Upper lobe of left lung (tissue), 6 donors: ENCODE measurements around the gene MEIOB. TPM values are rescaled to one million over a fixed set of nuclear protein-coding genes. Genes with fewer than 3 reads are reported as not detected.

ENCODE experiments used
- ATAC-seq, 2 donors: fragments of 200-7000 bp; cut with Tn5 transposase; one replicate each; pipeline ENCODE4 v1.9.1; 2022; ENCODE audit warnings: mild to moderate bottlenecking in 2 of 2, moderate library complexity in 2 of 2; ENCODE audit not compliant: low FRiP score in 2 of 2
- DNase-seq, 2 donors: peaks; one replicate each; pipeline ENCODE4 v3.0.0-alpha.2; 2019 to 2020
- H3K27ac ChIP-seq, 4 donors: fragments of 200-600 bp; sonication (generic); one replicate each; pipeline ENCODE4 v1.5.1; 2016 to 2019
- H3K27me3 ChIP-seq, 4 donors: fragments of 200-600 bp; sonication (generic); one replicate each; pipeline ENCODE4 v1.5.1; 2017 to 2019
- H3K36me3 ChIP-seq, 4 donors: fragments of 200-600 bp; sonication (generic); one replicate each; pipeline ENCODE4 v1.5.1; 2016 to 2019
- H3K4me1 ChIP-seq, 4 donors: fragments of 200-600 bp; sonication (generic); one replicate each; pipeline ENCODE4 v1.5.1; 2018 to 2019
- H3K4me3 ChIP-seq, 4 donors: fragments of 200-600 bp; sonication (generic); one replicate each; pipeline ENCODE4 v1.5.1; 2017 to 2019; ENCODE audit warnings: mild to moderate bottlenecking in 2 of 4, moderate library complexity in 1 of 4
- H3K9me3 ChIP-seq, 4 donors: fragments of 200-600 bp; sonication (generic); one replicate each; pipeline ENCODE4 v1.5.1; 2018 to 2019
- EP300 ChIP-seq, 4 donors: sonication (generic); formaldehyde crosslinking; IDR thresholded peaks; one replicate each; pipeline ENCODE4 v1.5.1; 2017; ENCODE audit warnings: antibody characterized with exemption in 4 of 4, control low read depth in 2 of 4
- POLR2A ChIP-seq, 4 donors: fragments of 450-650 bp; IDR thresholded peaks; one replicate each; pipeline ENCODE4 v1.5.1; 2016 to 2017; ENCODE audit warnings: antibody characterized with exemption in 4 of 4, mild to moderate bottlenecking in 2 of 4
- POLR2AphosphoS5 ChIP-seq, 2 donors: sonication (generic); formaldehyde crosslinking; IDR thresholded peaks; one replicate each; pipeline ENCODE4 v1.5.1; 2017; ENCODE audit warnings: antibody characterized with exemption in 2 of 2
- WGBS, 2 donors: methylation state at CpG; one replicate each; pipeline ENCODE4 v1.1.5; 2017 to 2018; 5-methylcytosine and 5-hydroxymethylcytosine counted together
- total RNA-seq, 6 donors: library from RNA; depleted of rRNA in 4 of 6; stranded (reverse); fragments of >200 nt in 4 of 6; gene quantifications; one replicate each; pipeline versions ENCODE4 v1.1.0 to v1.2.1, GENCODE V29; 2016 to 2021
- TF ChIP-seq, protein P1 (sequence below), 6 experiments: fragments of 450-650 bp in 4 of 6; fragments of 200-600 bp in 2 of 6; sonication (generic) in 2 of 6; IDR thresholded peaks; one replicate each; pipeline ENCODE4 v1.5.1; 2016 to 2019; ENCODE audit warnings: antibody characterized with exemption in 6 of 6
- donor health status: DM: no; HTN: no; CAD: no; lungs with moderate emphysema.
- donor health status: DM: no; HTN: yes; CAD: no; lungs with severe emphysema.

The MEIOB gene
- total RNA-seq, 6 donors from 2014 or later, result 0.54 TPM; not detected in 5

DNA sequence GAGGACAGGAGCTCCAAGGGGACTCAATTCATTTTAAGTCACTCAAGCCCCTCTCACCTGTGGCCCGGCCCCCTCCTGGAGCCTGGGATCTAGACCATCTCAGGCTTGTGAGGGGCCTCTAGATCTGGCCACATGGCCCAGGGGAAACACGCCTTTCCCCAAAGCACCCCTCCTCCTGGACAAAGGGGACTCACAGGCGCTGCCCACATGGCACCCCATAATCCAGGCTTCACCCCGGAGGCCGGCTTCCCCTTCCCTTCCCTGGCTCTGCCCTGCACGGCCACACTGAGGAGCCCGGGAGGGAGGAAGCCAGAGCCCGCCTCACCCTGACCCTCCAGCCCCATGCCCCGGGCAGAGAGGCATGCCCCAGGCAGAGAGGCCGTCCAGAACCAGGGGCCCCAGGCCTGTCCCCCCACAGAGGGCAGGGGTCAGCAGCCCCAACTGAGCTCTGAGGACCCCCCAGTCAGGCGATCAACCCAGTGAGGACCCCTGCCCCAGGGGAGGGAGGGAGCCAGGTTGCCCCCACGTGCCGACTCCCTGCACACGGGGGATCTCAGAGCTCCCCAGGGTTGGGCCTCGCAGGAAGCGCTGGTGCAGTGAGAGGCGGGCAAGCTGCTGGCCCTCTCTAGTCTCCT lies 35.4 kb upstream of the MEIOB start:
- 86 to 87% methylated on average over 3 to 17 of the region's 17 CpGs for WGBS, 2 donors
- TF ChIP-seq, protein P1, sequence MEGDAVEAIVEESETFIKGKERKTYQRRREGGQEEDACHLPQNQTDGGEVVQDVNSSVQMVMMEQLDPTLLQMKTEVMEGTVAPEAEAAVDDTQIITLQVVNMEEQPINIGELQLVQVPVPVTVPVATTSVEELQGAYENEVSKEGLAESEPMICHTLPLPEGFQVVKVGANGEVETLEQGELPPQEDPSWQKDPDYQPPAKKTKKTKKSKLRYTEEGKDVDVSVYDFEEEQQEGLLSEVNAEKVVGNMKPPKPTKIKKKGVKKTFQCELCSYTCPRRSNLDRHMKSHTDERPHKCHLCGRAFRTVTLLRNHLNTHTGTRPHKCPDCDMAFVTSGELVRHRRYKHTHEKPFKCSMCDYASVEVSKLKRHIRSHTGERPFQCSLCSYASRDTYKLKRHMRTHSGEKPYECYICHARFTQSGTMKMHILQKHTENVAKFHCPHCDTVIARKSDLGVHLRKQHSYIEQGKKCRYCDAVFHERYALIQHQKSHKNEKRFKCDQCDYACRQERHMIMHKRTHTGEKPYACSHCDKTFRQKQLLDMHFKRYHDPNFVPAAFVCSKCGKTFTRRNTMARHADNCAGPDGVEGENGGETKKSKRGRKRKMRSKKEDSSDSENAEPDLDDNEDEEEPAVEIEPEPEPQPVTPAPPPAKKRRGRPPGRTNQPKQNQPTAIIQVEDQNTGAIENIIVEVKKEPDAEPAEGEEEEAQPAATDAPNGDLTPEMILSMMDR (IDR thresholded peaks at IDR 0.05), result no peak
- TF ChIP-seq POLR2AphosphoS5 (IDR thresholded peaks at IDR 0.05) (no peak), EP300 (IDR thresholded peaks at IDR 0.05) (no peak), POLR2A (IDR thresholded peaks at IDR 0.05) (no peak)
- Histone ChIP-seq H3K4me1 (peaks cover 0 to 14% (median 7%) of the 10 kb centered on the region in 4 donors), H3K27ac (no peak overlapping the region), H3K36me3 (no peaks in the 10 kb centered on the region), H3K4me3 (no peak overlapping the region), H3K9me3 (no peaks in the 10 kb centered on the region), H3K27me3 (no peaks in the 10 kb centered on the region)
- no peak for DNase-seq
- no peak for ATAC-seq

DNA sequence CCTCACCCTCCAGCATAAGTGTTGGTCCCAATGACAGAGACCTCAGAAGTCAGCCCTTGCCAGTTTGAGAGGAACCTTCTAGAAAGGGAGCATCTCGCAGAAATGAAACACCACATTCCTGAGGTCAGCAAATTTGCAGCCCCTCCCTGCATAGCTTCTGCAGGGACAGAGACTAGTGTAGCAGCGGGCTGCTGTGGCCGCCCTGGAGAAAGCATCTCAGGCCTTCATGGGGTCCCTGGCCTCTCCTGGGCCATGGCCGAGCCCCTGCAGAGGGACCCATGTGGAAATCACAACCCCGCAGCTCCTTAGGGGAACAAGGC lies 34.8 kb upstream of the MEIOB start:
- WGBS, 2 donors, result 91 to 100% methylated on average over 1 to 5 of the region's 5 CpGs
- no peak overlapping the region for H3K4me3 ChIP-seq
- H3K4me1 ChIP-seq, result peaks cover 0 to 14% (median 7%) of the 10 kb centered on the region in 4 donors
- DNase-seq (no peak), ATAC-seq (no peak)
- no peaks in the 10 kb centered on the region for H3K9me3 ChIP-seq
- no peak overlapping the region for H3K27ac ChIP-seq
- H3K27me3 ChIP-seq, result no peaks in the 10 kb centered on the region
- H3K36me3 ChIP-seq, result no peaks in the 10 kb centered on the region
- TF ChIP-seq POLR2A (IDR thresholded peaks at IDR 0.05) (no peak), POLR2AphosphoS5 (IDR thresholded peaks at IDR 0.05) (no peak), EP300 (IDR thresholded peaks at IDR 0.05) (no peak)
- TF ChIP-seq, protein P1 (IDR thresholded peaks at IDR 0.05), result no peak

DNA sequence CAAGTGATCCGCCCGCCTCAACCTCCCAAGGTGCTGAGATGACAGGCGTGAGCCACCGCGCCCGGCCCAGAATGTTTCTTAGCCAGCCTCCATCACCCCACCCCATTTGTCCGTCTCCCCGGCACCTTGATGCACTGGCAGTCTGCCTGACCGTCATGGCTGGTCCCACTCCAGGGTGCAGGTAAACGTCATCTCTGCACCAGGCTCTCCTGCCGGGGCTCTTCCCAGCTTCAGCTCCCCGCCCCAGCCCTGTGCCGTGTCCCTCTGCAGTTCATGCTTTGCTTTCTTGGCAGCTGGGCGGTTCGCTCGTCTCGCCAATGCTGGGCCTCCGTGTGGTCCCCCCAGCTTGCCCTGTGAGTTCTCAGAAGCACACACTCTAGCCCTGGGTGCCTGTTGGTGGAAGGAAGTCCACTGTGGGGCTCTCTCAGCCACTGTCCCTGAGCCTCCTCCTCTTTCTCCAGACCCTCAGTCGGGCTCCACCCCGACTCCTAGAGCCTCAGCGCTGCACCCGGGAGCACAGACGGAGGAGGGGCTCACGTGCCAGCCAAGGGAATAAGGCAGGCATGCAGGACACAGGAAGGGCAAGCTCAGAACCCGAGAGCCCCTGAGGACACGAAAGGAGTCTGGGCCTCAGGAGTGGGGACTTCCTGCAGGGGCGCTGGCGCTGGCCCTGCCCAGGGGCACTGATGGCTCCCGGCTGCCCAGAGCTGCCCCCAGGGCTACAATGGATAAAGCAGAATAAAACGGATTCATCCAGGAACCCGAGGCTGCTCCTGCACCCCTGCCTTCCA lies 34.3 kb upstream of the MEIOB start:
- H3K4me3 ChIP-seq, result no peak overlapping the region
- TF ChIP-seq, protein P1 (IDR thresholded peaks at IDR 0.05), result no peak
- TF ChIP-seq POLR2A (IDR thresholded peaks at IDR 0.05) (no peak), EP300 (IDR thresholded peaks at IDR 0.05) (no peak), POLR2AphosphoS5 (IDR thresholded peaks at IDR 0.05) (no peak)
- H3K27me3 ChIP-seq, result no peaks in the 10 kb centered on the region
- no peaks in the 10 kb centered on the region for H3K36me3 ChIP-seq
- H3K27ac ChIP-seq, result no peak overlapping the region
- WGBS, 2 donors, result 53 to 69% methylated on average over 18 to 30 of the region's 31 CpGs
- peaks cover 0 to 14% (median 7%) of the 10 kb centered on the region in 4 donors for H3K4me1 ChIP-seq
- H3K9me3 ChIP-seq, result no peaks in the 10 kb centered on the region
- ATAC-seq (no peak), DNase-seq (no peak)

DNA sequence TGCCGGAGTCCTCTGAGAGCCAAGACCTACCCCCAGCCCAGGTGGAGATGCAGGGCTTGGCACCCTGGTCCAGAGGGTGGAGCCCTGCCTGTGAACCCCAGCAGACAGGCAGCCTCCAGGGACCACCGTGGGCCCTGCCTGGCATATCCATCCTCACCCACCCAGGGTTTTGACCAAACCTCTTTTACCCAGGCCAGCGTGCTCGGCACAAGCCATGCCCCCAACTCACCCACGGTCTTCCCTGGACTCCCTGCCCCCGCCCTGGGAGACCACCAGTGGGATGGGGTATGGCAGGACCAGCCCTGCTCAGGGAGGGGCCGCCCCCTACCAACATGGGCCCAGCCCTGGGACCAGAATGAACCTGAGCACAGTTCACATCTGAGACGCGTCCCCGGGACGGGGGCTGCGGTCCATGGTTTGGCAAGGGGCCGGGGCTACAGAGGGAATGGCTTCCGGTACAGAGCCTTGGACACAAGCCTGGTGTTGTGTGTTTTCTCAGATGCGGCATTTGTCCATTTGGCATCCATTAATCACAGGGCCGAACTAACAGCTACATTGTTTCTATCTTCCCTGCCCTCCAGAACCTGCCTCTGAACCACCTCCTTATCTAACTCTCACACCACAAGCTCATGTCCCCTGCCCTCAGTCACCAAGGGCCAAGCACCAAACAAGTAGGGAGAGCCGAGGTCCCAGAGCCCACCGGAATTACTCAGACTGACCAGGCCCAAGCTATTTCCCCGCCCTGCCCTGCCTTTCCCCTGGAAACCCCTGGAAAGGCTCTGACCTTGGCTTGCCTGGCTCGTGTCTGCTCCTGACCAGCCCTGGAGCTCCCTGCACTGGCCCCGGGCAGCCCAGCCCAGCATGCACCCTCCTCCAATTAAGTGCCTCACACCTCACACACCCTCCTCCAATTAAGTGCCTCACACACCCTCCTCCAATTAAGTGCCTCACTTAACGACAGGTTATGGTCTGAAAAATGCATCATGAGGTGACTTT lies 32.2 kb upstream of the MEIOB start:
- TF ChIP-seq POLR2AphosphoS5 (IDR thresholded peaks at IDR 0.05) (peak in 1 of 2 donors; percentile 65), POLR2A (IDR thresholded peaks at IDR 0.05) (peak in 2 of 4 donors; percentile 48 to 82), EP300 (IDR thresholded peaks at IDR 0.05) (peak in 1 of 4 donors; percentile 6)
- TF ChIP-seq, protein P1 (IDR thresholded peaks at IDR 0.05), result no peak
- H3K9me3 ChIP-seq, result no peaks in the 10 kb centered on the region
- peaks cover 0 to 21% (median 9%) of the 10 kb centered on the region in 4 donors for H3K4me1 ChIP-seq
- 45 to 71% methylated on average over 9 to 22 of the region's 22 CpGs for WGBS, 2 donors
- H3K4me3 ChIP-seq, result peak overlapping the region in 1 of 4 donors; percentile 20
- no peaks in the 10 kb centered on the region for H3K36me3 ChIP-seq
- no peaks in the 10 kb centered on the region for H3K27me3 ChIP-seq
- peak in 1 of 2 donors; percentile 86 for ATAC-seq
- peak; percentile 71 to 85 for DNase-seq
- H3K27ac ChIP-seq, result peak overlapping the region in 2 of 4 donors; percentile 58 to 83
